HG03095 (cell line): ENCODE data around the gene GDF11.

Experiments
- ATAC-seq: cut with Tn5 transposase; IDR thresholded peaks from one replicate; pipeline ENCODE4 v1.9.1; 2021; ENCODE audit warnings: moderate library complexity; ENCODE audit not compliant: unreplicated experiment

Gene GDF11

GRCh38 chr12:55742719-55743405 is at the start of gene GDF11:
Gene GDF11, plus strand, starts transcription at chr12:55743122. Its CDS starts 195 bp downstream, at chr12:55743317.
- ATAC-seq: peak; percentile 28

- ATAC-seq: no peak
Observed at GRCh38 chr12:55693323-55694187, 49.4 kb upstream of the GDF11 start.

- ATAC-seq: no peak
Observed at GRCh38 chr12:55694188-55694515, 48.8 kb upstream of the GDF11 start.

DNA sequence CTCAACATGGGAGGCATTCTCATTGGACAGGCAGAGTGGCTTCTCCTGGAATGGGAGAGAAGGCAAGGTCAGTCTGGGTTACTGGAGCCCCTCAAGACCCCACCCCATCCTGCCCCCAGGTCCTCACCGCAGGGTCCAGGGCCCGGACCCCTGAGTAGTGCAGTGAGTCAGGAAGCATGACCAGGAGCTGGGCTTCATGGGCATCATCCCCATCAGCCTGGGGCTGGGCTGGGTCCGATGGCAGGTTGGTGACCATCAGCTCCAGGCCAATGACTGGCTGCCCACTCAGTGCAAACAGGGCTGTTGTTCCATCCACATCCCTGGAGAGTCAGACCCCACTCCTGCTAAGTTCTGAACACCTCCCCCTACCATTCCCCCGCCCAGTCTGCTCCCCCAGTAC is 48.3 kb upstream of the GDF11 start:
- no peak for ATAC-seq

DNA sequence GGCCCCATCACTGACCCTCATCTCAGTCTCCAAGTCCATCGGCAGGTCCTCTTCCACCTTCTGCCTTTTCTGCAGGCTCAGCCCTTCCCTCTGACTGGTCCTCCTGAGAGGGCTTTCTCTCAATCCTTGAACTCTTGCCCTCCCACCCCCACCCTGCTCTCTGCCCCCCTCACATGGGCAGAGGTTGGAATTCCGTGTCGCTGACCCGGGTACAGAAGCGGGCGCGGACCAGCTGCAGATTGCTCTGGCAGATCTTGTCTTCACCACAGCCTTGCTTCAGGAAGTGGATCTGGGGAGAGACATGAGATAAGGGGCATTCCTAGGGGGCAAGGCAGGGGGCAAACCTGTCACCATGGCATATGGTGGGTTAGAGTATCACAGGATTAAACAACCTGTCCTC is 47.6 kb upstream of the GDF11 start:
- no peak for ATAC-seq

GRCh38 chr12:55696141-55696540 is 46.8 kb upstream of the GDF11 start:
- ATAC-seq: no peak

DNA sequence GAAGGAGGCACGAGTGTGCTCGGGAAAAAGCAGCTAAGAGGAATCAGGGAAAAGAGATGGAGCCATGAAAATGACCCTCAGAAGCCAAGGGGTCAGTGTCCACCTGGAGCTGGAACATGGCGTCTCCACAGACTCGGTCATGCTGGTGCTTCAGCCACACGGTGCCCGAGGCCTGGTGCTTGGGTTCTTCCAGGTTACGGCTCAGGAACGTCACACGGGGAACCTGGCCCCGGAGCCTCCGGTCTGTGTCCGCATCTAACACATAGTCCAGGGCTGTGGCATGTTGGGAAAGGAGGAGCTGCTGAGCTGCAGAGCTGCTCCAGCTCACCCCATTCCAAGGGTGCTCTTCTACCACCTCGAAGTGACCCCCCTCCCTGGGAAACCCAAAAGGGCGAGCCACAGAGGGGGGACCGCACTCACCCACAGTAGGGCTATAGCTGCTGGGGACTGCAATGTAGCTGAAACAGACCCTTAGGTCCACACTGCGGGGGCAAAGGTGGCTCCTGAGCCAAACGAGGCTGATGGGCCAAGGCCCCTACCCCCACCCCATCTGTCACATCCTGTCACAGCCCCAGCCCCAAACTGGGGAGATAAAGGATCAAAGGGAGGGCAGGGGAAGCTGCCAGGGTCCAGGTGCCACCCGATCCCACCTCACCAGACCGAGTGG is 46.0 kb upstream of the GDF11 start:
- no peak for ATAC-seq

GRCh38 chr12:55697686-55698085 is 45.2 kb upstream of the GDF11 start:
- ATAC-seq: no peak

- no peak for ATAC-seq
Observed at GRCh38 chr12:55698241-55698955, 44.5 kb upstream of the GDF11 start.

- no peak for ATAC-seq
Observed at GRCh38 chr12:55698965-55699364, 44.0 kb upstream of the GDF11 start.

GRCh38 chr12:55699471-55700055 is 43.4 kb upstream of the GDF11 start:
- no peak for ATAC-seq

- ATAC-seq: no peak
Observed at GRCh38 chr12:55700255-55701018, 42.5 kb upstream of the GDF11 start.

DNA sequence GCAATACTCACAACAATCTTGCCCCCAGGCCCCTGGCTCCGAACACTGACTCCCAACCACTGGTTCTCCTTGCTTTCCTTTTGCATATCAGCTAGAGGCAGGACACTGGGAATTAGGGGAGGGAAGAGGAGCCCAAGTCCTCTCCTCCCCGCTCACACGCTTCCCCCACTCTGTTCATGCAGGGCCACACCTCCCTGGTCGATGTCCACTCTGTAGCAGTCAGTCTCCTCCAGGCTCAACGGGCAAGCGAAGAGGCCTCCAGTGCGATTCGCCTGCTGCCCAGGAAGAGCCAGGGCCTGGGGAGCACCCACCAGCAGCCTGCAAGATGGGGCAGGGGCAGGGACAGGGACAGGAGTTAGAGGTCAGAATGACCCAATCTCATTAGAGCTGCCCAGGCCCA is 40.1 kb upstream of the GDF11 start:
- no peak for ATAC-seq

DNA sequence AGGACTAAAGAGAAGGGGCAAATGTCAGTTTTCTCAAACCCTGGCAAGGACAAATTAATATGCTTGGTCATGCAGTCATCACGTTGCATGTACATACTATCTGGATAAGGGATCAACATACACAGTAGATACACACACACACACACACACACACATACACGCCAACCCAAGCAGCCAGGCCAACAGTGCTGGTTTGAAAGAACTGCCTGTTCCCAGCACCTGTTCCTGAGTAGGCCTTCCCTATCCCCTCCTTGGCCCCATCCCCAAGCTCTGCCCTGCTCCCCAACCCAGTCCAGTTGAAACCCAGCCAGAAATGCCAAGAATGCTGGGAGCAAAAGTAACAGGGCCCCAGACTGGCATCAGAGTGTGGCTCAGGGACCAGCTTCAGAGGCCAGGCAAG is 39.6 kb upstream of the GDF11 start:
- no peak for ATAC-seq

DNA sequence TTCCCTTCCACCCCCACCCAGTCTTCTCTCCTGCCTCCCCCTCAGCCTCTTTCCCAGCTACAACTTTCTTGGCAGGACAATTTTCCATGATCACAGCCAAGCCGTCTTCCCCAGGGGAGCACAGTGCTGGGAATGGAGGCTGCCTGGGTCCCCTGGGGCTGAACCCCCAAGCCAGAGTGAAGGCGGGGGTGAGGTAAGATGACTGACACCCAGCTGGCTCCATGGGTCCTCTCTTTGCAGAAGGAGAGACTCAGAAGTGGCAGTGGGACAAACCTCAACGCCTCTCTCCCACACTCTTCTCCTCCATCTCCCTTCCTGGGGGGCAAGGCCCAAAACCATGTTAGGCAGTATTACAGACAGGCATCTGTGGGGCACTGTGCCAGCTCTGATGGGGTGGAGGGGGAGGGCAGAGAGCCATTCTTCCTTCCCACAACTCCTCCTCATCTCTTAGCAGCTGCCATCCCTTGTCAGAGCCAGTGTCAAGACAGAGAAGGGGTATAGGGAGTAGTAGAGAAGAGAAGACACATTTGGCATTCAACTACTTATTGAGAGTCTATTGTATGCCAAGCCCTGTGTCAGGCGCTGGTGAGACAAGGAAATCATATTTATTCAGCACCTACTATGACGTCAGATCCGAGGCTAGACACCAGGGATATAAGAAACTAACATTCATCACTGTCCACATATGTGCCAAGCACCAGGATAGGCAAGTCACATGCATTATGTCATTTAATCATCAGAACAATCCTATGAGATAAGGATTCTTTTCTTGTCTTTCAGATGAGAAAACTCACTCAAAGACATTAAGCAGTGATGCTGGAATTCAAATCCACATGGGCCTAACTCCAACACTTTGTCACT is 38.8 kb upstream of the GDF11 start:
- no peak for ATAC-seq

DNA sequence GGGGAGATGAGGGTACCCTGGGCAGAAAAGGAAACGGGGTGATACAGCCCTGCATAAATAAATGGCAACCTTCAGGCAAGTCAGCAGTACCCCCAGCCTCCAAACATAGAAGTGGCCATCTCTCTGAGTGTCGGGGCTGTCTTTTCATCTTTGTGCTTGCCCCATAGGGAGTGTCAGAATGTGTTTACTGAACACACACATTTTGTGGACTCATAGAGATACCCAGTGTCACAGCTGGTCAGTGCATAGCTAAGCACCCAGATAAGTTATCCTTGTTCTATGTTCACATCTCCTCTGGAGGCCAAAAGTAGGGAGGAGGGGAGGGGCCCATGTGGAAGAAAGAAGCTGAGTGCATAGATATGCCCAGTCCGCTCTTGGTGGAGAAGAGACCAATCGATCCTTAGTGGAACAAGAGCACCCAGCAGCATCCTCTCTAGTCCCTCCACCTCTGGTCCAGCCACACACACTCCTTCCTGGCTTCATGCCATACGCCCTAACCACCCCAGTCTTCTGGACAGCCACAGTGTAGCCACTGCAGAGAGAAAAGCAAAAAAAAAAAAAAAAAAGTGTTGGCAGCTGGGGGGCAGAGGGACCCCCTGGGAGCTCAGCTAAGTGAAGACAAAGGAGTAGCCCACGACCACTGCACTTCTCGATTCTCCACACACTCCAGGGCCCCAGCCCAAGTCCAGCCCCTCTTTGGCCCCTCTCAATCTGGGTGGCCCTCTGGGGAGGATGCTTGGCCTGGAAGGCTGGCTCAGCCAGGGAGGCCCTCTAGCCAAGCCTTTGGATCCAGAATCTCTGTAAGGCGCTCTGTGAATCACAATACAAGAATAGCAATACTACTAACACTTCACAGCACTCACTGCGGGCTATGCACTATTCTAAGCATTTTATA is 37.9 kb upstream of the GDF11 start:
- no peak for ATAC-seq

DNA sequence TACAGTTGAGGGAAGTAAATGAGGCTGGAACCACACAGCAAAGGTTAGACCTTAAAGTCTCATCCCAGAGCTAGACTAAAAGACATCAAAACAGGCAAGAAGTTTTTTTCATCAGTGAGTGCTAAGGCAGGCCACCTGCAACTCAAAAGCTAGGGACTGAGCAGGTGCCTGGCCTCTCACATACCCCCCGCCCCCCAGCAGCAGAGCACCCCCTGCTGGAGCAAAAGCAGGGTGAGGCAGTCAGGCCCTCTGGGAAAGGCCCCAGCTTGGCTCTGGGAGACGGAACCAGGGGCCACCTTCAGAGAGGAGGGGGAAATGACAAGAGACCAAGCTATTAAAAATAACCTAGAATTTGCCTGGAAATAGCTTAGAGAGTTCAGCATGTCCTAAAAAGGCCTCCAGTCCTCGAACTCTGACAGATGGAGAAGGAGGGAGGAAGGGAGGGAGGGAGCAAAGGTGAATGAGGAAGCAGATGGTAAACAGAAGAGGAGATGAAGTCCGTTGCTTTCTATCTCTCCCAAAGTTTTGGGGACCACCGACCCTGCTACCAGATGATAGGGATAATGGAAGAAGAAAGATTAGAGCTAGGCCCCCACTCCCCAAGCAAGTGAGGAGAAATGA is 37.0 kb upstream of the GDF11 start:
- ATAC-seq: no peak
